GM23248 (cell line): ENCODE results near the gene DUSP2. TPM values are rescaled to one million over a fixed set of nuclear protein-coding genes. Genes with fewer than 3 reads are reported as not detected.

Experiments used
- DNase-seq: peaks from one replicate; pipeline ENCODE4 v3.0.0-alpha.2; 2015
- H2AFZ ChIP-seq: fragments of 200-600 bp; sonication (generic); 2 replicates; pipeline ENCODE4 v1.6.1; 2016; ENCODE audit warnings: antibody characterized with exemption
- H3F3A ChIP-seq: fragments of 200-600 bp; sonication (generic); 2 replicates; pipeline ENCODE4 v1.6.1; 2016; ENCODE audit warnings: mild to moderate bottlenecking, antibody characterized with exemption, mixed run types; ENCODE audit not compliant: insufficient read depth
- H3K27ac ChIP-seq: fragments of 200-600 bp; sonication (generic); 2 replicates; pipeline ENCODE4 v1.5.1; 2016; ENCODE audit warnings: mild to moderate bottlenecking
- H3K27me3 ChIP-seq: fragments of 200-600 bp; sonication (generic); replicated peaks from 2 replicates; pipeline ENCODE4 v1.6.1; 2016; ENCODE audit warnings: mild to moderate bottlenecking; ENCODE audit not compliant: insufficient read depth
- H3K36me3 ChIP-seq: fragments of 200-600 bp; sonication (generic); 2 replicates; pipeline ENCODE4 v1.6.1; 2016; ENCODE audit warnings: low read depth, mild to moderate bottlenecking
- H3K4me1 ChIP-seq: fragments of 200-600 bp; sonication (generic); 2 replicates; pipeline ENCODE4 v1.6.1; 2016; ENCODE audit warnings: mild to moderate bottlenecking; ENCODE audit not compliant: insufficient read depth
- H3K4me2 ChIP-seq: fragments of 200-600 bp; sonication (generic); one replicate; pipeline ENCODE4 v1.6.1; 2016; ENCODE audit warnings: mild to moderate bottlenecking; ENCODE audit not compliant: unreplicated experiment
- H3K4me3 ChIP-seq: fragments of 200-600 bp; sonication (generic); 2 replicates; pipeline ENCODE4 v1.5.1; 2016; ENCODE audit warnings: mild to moderate bottlenecking
- H3K79me2 ChIP-seq: fragments of 200-600 bp; sonication (generic); 2 replicates; pipeline ENCODE4 v1.6.1; 2016; ENCODE audit warnings: mild to moderate bottlenecking; ENCODE audit not compliant: insufficient read depth
- H3K9ac ChIP-seq: fragments of 200-600 bp; sonication (generic); 2 replicates; pipeline ENCODE4 v1.6.1; 2016; ENCODE audit warnings: mild to moderate bottlenecking
- H3K9me2 ChIP-seq: fragments of 200-600 bp; sonication (generic); 2 replicates; pipeline ENCODE4 v1.6.1; 2016; ENCODE audit warnings: mixed run types, mild to moderate bottlenecking, moderate library complexity; ENCODE audit not compliant: insufficient read depth
- H3K9me3 ChIP-seq: fragments of 200-600 bp; sonication (generic); one replicate; pipeline ENCODE4 v1.6.1; 2017; ENCODE audit warnings: low read depth
- H4K20me1 ChIP-seq: fragments of 200-600 bp; sonication (generic); 2 replicates; pipeline ENCODE4 v1.6.0; 2016; ENCODE audit not compliant: insufficient read depth
- EZH2 ChIP-seq: fragments of 200-600 bp; sonication (generic); IDR thresholded peaks from 2 replicates; pipeline ENCODE4 v1.6.1; 2018; ENCODE audit warnings: antibody characterized with exemption, mild to moderate bottlenecking; ENCODE audit not compliant: insufficient read depth, poor library complexity, severe bottlenecking
- EZH2phosphoT487 ChIP-seq: fragments of 200-600 bp; sonication (generic); IDR thresholded peaks from 2 replicates; pipeline ENCODE4 v1.6.1; 2018; ENCODE audit warnings: antibody characterized with exemption, moderate library complexity, mild to moderate bottlenecking, low read depth; ENCODE audit not compliant: insufficient read depth
- WGBS, 2 experiments: methylation state at CpG; one replicate each; pipeline ENCODE4 v1.1.6; 2015 to 2017; ENCODE audit warnings: low lambda C conversion rate in 2 of 2, low coverage in 1 of 2; ENCODE audit errors: missing lambda C conversion rate in 2 of 2; 5-methylcytosine and 5-hydroxymethylcytosine counted together
- in situ Hi-C: fragments of 300-500 bp; cut with MboI; formaldehyde crosslinking; loops from 2 replicates; pipeline ENCODE4 v1.15.0; 2020
- polyA plus RNA-seq: library from polyadenylated mRNA; unstranded; fragments of >200 nt; fragmentation: Nextera tagmentation; extraction: Ambion mirVana; gene quantifications from 2 replicates; pipeline ENCODE4 v1.2.1, GENCODE V29; 2016
- total RNA-seq: library from RNA; depleted of rRNA; stranded (reverse); fragments of >200 nt; shearing (Covaris generic); gene quantifications from 2 replicates; pipeline ENCODE4 v1.2.3, GENCODE V29; 2014

DUSP2 gene
- total and polyA plus RNA-seq, 2 experiments from 2014 or later = 3.1 to 8.8 TPM

- WGBS, 2 experiments = 0 to 2% methylated on average over 29 to 34 of the region's 62 CpGs
- H3K9me2 ChIP-seq = no peaks in the 10 kb centered on the region
- TF ChIP-seq EZH2 (peak; percentile 51), EZH2phosphoT487 (no peak)
- H3K9me3 ChIP-seq = no peaks in the 10 kb centered on the region
- no peaks in the 10 kb centered on the region for H3K36me3 ChIP-seq
- no peaks in the 10 kb centered on the region for H3F3A ChIP-seq
- no peaks in the 10 kb centered on the region for H3K4me1 ChIP-seq
- H3K27ac ChIP-seq = no peak overlapping the region
- no peaks in the 10 kb centered on the region for H4K20me1 ChIP-seq
- peak overlapping the region; percentile 70 for H3K4me2 ChIP-seq
- peak overlapping the region; percentile 44 for H3K4me3 ChIP-seq
- H3K79me2 ChIP-seq = no peaks in the 10 kb centered on the region
- H3K9ac ChIP-seq = no peak overlapping the region
- DNase-seq = peak; percentile 73
- in situ Hi-C loops = no loop called here
- peak overlapping the region; percentile 55; the same call in 1 of the 2 replicates for H2AFZ ChIP-seq
- peaks cover 43% of the 10 kb centered on the region for H3K27me3 ChIP-seq
These were observed 28.2 kb downstream of the DUSP2 start for GRCh38 chr2:96116879-96117533.

GRCh38 chr2:96116424-96116878, 28.8 kb downstream of the DUSP2 start, which contains the start of gene ADRA2B:
ADRA2B (minus strand) TSS chr2:96116571; CDS start chr2:96116149, 422 bp downstream.
- Histone ChIP-seq H3K4me3 (peak within 1 kb of the TSS; percentile 44), H3K27ac (no peak within 1 kb of the TSS), H3K4me2 (peak within 1 kb of the TSS; percentile 70), H3F3A (no peaks in the 10 kb centered on the region), H4K20me1 (no peaks in the 10 kb centered on the region), H3K9me3 (no peaks in the 10 kb centered on the region), H3K9ac (no peak within 1 kb of the TSS), H3K9me2 (no peaks in the 10 kb centered on the region), H3K27me3 (peaks cover 37% of the 10 kb centered on the region), H2AFZ (peak within 1 kb of the TSS; percentile 55; the same call in 1 of the 2 replicates), H3K36me3 (no peaks in the 10 kb centered on the region), H3K4me1 (no peaks in the 10 kb centered on the region), H3K79me2 (no peaks in the 10 kb centered on the region)
- DNase-seq = peak; percentile 45
- WGBS, 2 experiments = 3 to 4% methylated on average over 27 to 41 of the region's 64 CpGs
- in situ Hi-C loops = no loop called here
- no peak for TF ChIP-seq EZH2
- no peak for TF ChIP-seq EZH2phosphoT487

GRCh38 chr2:96115631-96116423, 29.4 kb downstream of the DUSP2 start:
- Histone ChIP-seq H3K4me3 (peak overlapping the region; percentile 44), H4K20me1 (no peaks in the 10 kb centered on the region), H3K27ac (no peak overlapping the region), H3K9me3 (no peaks in the 10 kb centered on the region), H3K27me3 (peaks cover 31% of the 10 kb centered on the region), H3K79me2 (no peaks in the 10 kb centered on the region), H3F3A (no peaks in the 10 kb centered on the region), H3K9me2 (no peaks in the 10 kb centered on the region), H3K36me3 (no peaks in the 10 kb centered on the region), H2AFZ (peak overlapping the region; percentile 55; the same call in 1 of the 2 replicates), H3K9ac (no peak overlapping the region), H3K4me2 (no peak overlapping the region), H3K4me1 (no peaks in the 10 kb centered on the region)
- 47 to 66% methylated on average over 43 to 69 of the region's 77 CpGs for WGBS, 2 experiments
- no peak for DNase-seq
- in situ Hi-C loops = no loop called here
- TF ChIP-seq EZH2phosphoT487 (0 out of 2 replicates have a peak, but pooled peaks have one; percentile 25), EZH2 (no peak)

GRCh38 chr2:96114903-96115581, 30.2 kb downstream of the DUSP2 start:
- H3K79me2 ChIP-seq = no peaks in the 10 kb centered on the region
- H3F3A ChIP-seq = no peaks in the 10 kb centered on the region
- no peak for DNase-seq
- no peak overlapping the region for H3K4me3 ChIP-seq
- WGBS, 2 experiments = 87 to 89% methylated on average over 23 to 24 of the region's 24 CpGs
- in situ Hi-C loops = no loop called here
- H3K9me2 ChIP-seq = no peaks in the 10 kb centered on the region
- no peak overlapping the region for H3K9ac ChIP-seq
- H3K4me2 ChIP-seq = no peak overlapping the region
- H3K9me3 ChIP-seq = no peaks in the 10 kb centered on the region
- TF ChIP-seq EZH2phosphoT487 (no peak), EZH2 (no peak)
- no peaks in the 10 kb centered on the region for H3K36me3 ChIP-seq
- H2AFZ ChIP-seq = no peak overlapping the region
- H3K4me1 ChIP-seq = no peaks in the 10 kb centered on the region
- H4K20me1 ChIP-seq = no peaks in the 10 kb centered on the region
- H3K27ac ChIP-seq = no peak overlapping the region
- H3K27me3 ChIP-seq = peaks cover 27% of the 10 kb centered on the region
